EL (cell line): Measurements from ENCODE around the gene MACROD2.

Source experiments
- DNase-seq: peaks from one replicate; pipeline ENCODE4 v3.0.0-alpha.2; 2016

The MACROD2 gene

DNA sequence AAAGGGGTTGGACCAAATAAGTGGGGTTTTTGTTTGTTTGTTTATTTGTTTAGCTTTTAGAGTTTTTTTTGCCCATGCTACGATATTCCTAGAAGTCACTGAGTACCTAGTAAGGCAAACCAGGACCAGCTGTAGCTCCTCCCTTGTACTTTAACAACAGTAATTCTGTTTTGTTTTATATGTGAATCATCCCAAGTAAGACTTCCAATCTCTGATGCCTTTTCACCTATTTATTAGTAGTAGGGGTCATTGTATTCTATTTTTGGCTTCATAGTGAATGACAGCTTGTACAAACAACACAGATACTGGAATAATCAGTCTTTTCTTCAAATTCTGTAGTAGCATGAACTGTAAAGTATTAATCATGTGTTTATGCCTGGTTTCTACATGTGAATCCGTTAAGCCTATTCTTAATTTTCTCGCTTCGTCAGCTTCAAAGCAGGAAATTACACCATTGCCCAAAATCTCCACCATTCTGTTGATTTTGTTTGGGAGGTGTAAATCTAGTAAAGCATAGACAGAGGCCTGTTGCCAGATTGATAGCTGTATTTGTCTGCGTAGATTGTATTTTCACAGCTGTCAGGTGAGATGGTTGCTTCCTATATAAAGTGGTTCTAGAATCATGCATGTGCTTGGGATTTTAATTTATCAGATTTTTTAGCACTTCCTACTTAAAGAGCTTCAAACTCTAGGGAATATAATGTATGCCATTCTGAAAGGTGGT lies 493.6 kb downstream of the MACROD2 start:
- no peak for DNase-seq

- DNase-seq: no peak
Observed at GRCh38 chr20:14489544-14489943, 494.2 kb downstream of the MACROD2 start.

DNA sequence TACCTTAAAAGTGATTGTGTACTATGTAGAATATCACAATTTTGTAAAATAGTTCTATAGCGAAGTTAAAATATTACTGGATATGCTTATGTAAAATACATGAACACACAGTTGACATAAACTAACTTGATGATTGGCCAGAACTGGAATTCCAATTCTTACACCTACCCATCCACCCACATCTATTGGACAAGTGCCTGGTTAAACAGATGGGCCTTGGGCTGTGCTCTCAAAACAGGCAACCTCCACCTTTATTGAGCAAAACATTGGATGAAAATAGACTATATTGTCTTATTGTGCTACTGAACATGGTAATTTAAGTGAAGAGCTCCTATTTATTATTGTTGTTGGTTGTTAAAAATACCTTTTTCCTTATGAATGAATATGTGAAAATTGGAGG lies 496.1 kb downstream of the MACROD2 start:
- DNase-seq: no peak

DNA sequence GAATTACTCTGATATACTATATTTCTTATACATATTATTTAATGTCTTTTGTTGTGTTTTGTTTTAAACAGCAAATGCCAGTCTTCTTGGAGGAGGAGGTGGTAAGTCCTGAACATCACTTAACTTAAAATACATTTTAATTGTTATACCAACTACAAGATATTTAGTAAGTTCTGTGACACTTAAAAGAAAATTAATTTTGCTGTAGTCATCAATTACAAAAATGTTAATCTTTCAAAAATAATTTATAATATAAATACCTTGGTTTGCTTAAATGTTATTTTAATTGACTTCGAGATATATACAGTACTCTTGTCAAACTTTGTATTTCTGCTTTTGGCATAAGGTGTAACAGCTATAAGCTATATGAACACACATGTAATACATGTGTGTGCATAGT lies 498.1 kb downstream of the MACROD2 start:
- DNase-seq: no peak

- DNase-seq: no peak
Observed at GRCh38 chr20:14494355-14494754, 499.0 kb downstream of the MACROD2 start.

GRCh38 chr20:14495066-14495465 lies 499.8 kb downstream of the MACROD2 start:
- peak; percentile 3 for DNase-seq

DNA sequence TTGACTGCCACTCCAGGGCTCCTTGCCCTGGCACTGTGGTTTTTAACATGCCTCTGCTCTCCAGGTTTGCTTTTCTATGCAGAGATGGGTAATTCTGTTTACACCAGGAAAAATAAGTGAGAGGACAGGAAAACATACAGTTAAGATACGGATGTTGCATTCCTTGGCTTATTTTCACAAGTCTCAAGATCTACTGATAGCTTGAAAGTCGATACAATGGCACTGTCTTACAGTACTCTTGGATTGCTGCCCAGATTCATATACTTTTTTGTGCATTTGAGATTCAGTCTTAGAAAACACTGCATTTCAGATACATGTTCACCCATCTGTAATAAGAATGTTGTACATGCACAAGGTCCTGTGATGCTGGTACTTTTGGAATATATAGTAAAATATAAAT lies 501.7 kb downstream of the MACROD2 start:
- DNase-seq: no peak

DNA sequence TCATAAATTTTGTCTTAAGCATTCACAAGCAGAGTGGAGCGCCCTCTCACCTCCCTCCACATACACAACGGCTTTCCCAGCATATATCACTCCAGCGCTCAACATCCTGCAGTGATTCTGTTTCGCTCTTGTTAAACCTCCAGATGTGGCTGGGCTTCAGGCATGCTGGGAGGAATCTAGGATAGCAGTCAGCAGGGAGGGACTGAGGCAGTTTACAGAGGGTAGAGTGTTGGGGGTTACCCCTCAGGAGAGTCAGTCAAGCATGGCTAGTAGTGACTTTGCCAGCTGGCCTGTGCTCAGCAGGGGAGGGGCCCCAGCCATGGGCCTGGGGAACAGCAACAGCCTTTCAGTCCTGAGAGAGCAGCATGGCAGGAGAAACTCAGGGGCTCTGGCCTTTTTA lies 503.5 kb downstream of the MACROD2 start:
- no peak for DNase-seq

DNA sequence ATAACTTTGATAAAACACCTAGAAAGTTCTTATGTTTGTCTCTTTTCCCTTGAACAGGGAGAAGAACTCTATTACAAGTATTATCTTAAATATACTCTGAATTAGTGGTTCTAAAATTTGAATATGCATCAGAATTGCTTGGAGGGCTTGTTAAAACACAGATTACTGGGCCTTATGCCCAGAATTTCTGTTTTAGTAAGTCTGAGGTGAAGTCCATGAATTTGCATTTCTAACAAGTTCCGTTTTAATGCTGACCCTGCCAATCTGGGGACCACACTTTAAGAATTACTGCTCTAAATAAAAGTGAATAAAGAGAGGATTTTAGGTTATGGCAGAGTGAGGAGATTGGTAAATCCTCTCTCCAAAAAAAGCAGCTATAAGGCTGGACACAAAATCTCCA lies 510.2 kb downstream of the MACROD2 start:
- DNase-seq: no peak

DNA sequence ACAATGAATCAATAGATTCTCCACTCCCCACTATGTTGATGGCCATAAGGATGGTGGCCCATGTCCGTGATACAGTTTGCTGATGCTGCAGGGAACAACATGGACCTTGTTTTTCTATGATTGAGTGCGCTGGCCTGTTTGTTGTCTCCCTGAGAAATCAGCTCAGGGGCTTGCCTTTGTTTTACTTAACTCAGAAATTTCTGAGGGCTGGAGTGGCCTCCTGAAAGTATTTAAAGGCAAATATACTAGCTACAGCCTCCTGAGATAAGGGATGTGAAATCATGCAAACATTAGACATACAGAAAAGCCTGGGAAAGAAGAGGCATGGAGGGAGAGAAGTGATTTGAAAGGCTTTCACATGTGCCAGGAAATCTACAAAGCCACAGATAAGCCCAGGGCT lies 512.4 kb downstream of the MACROD2 start:
- DNase-seq: no peak

DNA sequence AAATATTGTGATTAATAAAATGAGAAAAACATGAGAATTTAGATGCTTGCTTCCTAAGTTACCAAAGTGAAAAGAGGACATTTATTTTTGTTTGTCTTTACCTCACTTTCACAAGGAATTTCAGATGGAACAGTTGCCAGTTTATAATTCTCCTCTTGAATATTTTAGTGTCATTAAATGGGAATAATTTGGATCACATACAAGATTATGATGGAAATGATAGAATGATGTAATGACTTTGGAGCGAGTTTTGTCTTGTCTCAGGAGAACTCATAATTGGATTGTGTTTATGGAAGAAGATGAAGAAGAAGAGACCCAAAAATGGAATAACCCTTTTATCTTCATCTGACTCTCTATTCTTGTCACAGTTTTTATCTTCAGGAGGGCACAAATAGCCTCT lies 515.0 kb downstream of the MACROD2 start:
- DNase-seq: no peak

DNA sequence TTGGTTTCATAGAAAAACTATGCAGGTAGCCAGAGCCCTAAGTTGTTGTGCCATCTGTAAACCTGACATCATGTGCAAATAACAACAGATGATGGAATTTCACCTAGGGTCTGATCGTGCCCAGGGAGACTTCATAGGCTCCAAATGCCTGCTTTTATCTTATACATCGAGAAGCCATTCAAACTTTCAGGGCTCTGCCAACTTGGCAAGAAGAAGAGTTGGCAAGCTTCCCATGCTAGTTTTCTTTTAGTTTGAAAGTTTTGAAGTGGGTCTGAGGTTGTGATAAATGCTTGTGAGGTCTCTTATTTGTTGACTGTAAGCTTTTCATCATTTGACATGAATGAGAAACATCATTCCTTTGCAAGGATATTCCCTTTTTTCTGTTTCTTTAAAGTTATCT lies 517.5 kb downstream of the MACROD2 start:
- no peak for DNase-seq

GRCh38 chr20:14518648-14519047 lies 523.3 kb downstream of the MACROD2 start:
- DNase-seq: no peak

- DNase-seq: no peak
Observed at GRCh38 chr20:14521016-14521415, 525.7 kb downstream of the MACROD2 start.

- DNase-seq: no peak
Observed at GRCh38 chr20:14521436-14521835, 526.1 kb downstream of the MACROD2 start.

GRCh38 chr20:14522595-14522994 lies 527.3 kb downstream of the MACROD2 start:
- DNase-seq: no peak

GRCh38 chr20:14523090-14523489 lies 527.8 kb downstream of the MACROD2 start:
- DNase-seq: peak; percentile 4

DNA sequence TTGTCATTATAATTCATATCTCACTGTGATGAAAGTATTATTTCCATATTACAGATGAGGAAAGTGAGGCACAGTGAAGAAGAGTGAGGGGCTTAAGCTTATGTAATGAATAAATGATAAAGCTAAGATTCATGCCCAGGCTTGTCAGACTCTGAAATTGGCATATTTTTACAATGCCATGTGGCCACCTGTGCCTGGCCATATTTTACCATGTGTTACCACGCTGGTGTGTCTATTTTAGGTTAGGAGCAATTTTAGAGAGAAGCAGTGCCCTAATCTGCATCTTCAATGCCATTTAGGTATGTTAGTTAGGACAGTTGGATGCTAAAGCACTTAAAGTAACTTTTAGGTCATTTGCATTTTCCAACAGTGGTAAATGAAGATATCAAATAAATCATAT lies 530.1 kb downstream of the MACROD2 start:
- DNase-seq: no peak

DNA sequence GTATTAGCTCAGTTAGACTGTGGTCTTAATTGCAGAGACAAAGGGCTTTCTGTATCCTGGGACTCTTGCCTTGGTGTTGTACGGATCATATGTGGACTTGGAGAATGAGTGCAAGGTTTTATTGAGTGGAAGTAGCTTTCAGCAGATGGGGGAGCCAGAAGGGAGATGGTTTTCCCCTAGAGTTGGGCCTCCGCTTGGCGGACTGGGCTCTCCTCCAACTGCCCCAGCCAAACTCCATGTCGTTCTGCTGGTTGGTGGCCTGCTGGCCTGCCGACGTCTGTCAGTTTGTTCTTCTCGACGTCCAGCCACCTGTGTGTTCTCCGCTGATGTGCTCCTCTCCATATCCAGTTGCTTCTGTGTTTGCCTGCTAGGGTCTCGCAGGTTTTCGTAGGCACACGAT lies 531.6 kb downstream of the MACROD2 start:
- DNase-seq: no peak

- DNase-seq: no peak
Observed at GRCh38 chr20:14531786-14532185, 536.5 kb downstream of the MACROD2 start.

DNA sequence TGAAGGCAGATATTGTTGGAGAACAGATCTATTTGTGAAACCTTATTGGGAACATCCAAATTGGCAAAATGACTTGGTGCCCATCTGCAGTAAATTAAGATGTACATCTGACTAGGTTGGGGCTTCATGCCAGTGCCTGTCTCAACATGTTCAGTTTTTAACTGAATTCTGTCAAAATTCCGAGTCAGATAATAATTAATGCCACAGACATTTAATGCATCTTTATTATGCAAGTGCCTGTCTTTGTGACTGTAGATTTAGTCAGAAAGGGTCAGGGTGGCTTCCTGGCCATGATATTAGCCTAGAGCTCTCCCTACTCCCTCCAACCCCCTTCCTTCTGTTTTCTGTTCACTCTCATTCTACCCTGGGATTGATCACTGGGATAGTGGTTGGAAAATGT lies 541.4 kb downstream of the MACROD2 start:
- DNase-seq: no peak

GRCh38 chr20:14538433-14538832 lies 543.1 kb downstream of the MACROD2 start:
- DNase-seq: no peak

DNA sequence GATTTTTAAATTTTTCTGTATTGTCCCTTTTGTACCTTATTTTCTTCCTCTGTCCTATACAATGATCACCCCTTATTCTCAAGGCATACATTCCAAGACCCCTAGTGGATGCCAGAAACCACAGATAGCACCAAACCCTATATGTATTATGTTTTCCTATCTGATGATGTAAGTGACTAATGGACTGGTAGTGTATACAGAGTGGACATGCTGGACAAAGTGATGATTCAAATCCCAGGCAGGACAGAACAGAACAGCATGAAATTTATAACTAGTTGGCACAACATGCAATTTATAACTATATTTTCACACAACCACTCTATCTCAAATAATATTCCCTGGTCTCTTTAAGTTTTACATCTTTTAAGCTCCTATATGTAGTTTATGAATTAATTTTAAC lies 547.7 kb downstream of the MACROD2 start:
- no peak for DNase-seq

DNA sequence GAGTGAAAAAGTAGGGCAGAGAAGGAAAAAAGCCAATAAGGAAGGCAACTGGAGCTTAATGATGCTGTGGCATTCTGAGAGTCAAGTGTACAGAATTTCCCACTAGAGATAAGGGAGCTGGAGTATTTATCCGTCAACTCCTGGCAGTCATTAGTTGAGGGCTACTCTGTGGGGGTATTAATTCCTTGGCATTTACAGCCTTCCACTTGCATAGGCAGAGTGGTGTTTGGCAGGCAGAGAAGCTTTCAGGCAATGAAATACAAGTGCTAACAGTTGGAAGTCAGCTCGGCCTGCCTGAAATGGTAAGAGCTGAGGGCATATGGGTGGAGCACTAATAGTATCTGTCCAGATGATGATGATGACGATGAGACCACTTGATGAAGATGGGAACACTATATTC lies 549.4 kb downstream of the MACROD2 start:
- DNase-seq: no peak

DNA sequence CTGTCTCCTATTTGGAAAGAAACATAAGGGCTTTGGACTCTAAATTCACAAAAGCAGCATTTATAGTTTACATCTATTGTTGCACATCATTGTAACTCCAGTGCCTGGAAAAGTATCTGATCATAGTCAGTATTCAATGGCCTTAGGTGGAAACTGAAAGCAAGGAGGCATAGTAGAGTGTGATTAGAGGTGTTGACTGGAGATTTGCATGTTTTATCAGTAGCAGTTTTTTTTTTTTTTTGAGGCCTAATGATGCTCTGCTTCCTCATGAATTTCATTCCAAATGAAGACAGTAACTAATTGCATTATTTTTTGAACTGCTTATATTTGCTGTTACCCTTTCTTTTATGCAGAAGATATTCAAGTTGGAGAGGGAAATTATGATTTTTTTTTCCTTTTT lies 555.3 kb downstream of the MACROD2 start:
- no peak for DNase-seq
